Epithelial cell of umbilical artery (primary cell): ENCODE results near the gene ZNF655. TPM values are rescaled to one million over a fixed set of nuclear protein-coding genes. Genes with fewer than 3 reads are reported as not detected.

Experiments used
- total RNA-seq: library from RNA; depleted of rRNA; stranded (reverse); fragments of >200 nt; gene quantifications from 2 replicates; pipeline ENCODE4 v1.2.3, GENCODE V29; 2014

ZNF655 gene
- total RNA-seq, result 10.1 and 19.5 TPM in 2 replicates

GRCh38 chr7:99558306-99559174 lies at the start of gene ZNF655:
Gene ZNF655 (plus strand): TSS chr7:99558642. CDS start chr7:99560560, 1,918 bp downstream.

GRCh38 chr7:99551767-99552463 lies 6.5 kb upstream of the ZNF655 start, which contains the start of gene FAM200A:
Gene FAM200A (minus strand): TSS chr7:99552114. CDS start chr7:99548407, 3,707 bp downstream.

GRCh38 chr7:99597762-99598501 lies 39.5 kb downstream of the ZNF655 start, which contains the start of gene TMEM225B:
Gene TMEM225B (plus strand): TSS chr7:99598267. CDS start chr7:99604389, 6,122 bp downstream.

GRCh38 chr7:99616359-99617191 lies 58.1 kb downstream of the ZNF655 start, which contains the start of gene ZSCAN25:
Gene ZSCAN25 (plus strand): TSS chr7:99616946. CDS start chr7:99619607, 2,661 bp downstream.

Other genes starting within 250 kb of the ZNF655 start
- 149 and 212 TPM in 2 replicates for gene ARPC1A, start 232.7 kb upstream of the ZNF655 start, total RNA-seq
- gene ARPC1B, start 183.9 kb upstream of the ZNF655 start, total RNA-seq, result 597 and 600 TPM in 2 replicates
- 61.1 and 109 TPM in 2 replicates for gene PDAP1, start 150.0 kb upstream of the ZNF655 start, total RNA-seq
- gene BUD31, start 149.7 kb upstream of the ZNF655 start, total RNA-seq, result 107 and 116 TPM in 2 replicates
- gene PTCD1, start 119.8 kb upstream of the ZNF655 start, total RNA-seq, result 4.5 and 5.5 TPM in 2 replicates
- gene CPSF4, start 119.7 kb upstream of the ZNF655 start, total RNA-seq, result 28.6 and 30.4 TPM in 2 replicates
- gene ATP5MF, start 92.5 kb upstream of the ZNF655 start, total RNA-seq, result 643 and 858 TPM in 2 replicates
- 5.6 and 6.2 TPM in 2 replicates for gene ZNF789, start 85.8 kb upstream of the ZNF655 start, total RNA-seq
- gene ZNF394, start 58.4 kb upstream of the ZNF655 start, total RNA-seq, result 26.3 and 33.0 TPM in 2 replicates
- gene ZKSCAN5, start 54.0 kb upstream of the ZNF655 start, total RNA-seq, result 10.7 and 12.0 TPM in 2 replicates
- gene FAM200A, start 6.5 kb upstream of the ZNF655 start, total RNA-seq, result 5.6 and 6.2 TPM in 2 replicates
- under 0.01 TPM in 1 of 2 replicates, not detected in the other for gene TMEM225B, start 39.6 kb downstream of the ZNF655 start, total RNA-seq
- gene ZSCAN25, start 58.3 kb downstream of the ZNF655 start, total RNA-seq, result 9.4 and 10.4 TPM in 2 replicates
- gene CYP3A5, start 121.4 kb downstream of the ZNF655 start, total RNA-seq, result not detected in 2 replicates
- gene CYP3A7, start 176.6 kb downstream of the ZNF655 start, total RNA-seq, result not detected in 2 replicates
- gene CYP3A4, start 225.5 kb downstream of the ZNF655 start, total RNA-seq, result not detected in 2 replicates